NCI-H1436 (cell line): ENCODE data around the gene ADAMTS2.

Source experiments
- DNase-seq: peaks from one replicate; lab custom pipeline; 2025; lab: John Stamatoyannopoulos, UW

ADAMTS2 gene

DNA sequence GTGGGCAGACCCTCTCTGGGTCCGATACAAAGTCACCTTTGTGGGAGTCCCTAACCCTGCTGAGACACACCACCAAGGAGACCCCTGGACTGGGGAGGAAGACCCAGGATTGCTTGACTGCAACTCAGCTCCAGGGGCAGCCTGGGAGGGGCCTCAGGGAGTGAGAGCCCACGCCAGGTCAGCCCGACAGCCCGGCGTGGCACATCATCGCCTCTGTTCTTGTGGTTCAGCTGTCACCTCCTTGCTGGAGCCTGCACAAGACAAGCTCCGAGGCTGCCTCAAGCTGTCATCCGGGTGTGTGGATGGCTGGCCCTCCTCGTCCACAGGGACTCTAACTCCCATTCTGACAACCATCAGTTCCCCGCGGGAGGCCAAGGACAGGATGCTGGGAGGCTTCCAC, 151.5 kb downstream of the ADAMTS2 start:
- no peak for DNase-seq

DNA sequence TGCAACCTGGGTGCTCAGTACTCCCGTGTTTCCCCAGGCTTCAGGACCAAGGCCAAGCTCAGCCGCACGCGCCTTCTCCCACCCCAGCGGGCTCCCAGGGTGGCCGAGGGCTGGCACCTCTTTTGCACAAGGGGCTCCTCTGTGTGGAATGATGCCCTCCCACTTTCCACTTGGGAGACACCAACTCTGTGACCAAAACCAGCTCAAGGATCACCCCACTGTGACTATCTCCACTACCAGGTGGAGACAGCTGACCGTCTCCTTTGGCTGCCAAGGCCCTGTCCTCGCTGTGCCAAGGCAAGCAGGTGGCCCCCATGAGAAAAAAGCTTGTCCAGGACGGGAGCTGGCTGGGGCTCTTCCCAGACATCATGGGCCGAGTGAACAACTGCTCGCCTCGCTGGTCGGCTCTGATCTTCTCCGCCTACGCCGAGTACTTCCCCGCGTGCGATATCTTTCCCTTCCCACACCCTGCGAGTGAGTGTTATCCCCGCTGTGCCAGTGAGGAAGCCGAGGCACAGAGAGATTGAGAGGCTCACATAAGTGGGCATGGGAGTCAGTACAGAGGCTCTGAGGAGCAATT, 152.3 kb downstream of the ADAMTS2 start:
- no peak for DNase-seq

DNA sequence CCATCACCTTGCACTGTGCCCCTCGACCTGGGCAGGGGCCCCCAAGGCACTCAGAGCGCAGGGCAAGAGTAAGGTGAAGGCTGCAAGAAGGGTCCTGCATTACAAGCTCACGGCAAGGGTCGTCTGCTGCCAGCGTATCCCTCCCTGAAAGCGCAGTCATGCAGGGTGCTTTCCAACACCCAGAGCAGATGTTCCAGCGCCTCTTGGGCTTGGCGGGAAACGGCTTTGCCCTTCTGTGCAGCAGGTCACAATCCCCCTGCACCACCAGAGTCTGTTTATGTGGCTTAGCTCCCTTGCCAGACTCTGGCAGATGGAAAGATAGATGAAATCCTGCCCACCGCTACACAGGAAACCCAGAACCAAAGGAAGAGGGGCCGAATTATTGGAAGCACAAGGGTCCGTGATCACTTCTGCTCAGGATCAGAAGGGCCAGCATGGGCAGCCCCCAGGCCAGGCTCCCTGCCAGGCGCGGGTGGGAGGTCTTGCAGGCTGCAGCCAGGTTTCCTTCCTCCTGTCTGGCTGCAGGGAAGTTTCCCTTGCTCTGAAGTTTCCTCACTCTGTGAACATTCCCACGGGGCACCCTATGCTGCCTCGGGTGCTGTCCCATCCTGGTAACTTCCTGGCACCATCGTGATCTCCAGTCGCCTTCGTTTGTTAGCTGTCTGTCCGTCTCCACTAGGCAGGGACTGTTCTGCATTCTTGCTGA, 152.9 kb downstream of the ADAMTS2 start:
- DNase-seq = no peak

DNA sequence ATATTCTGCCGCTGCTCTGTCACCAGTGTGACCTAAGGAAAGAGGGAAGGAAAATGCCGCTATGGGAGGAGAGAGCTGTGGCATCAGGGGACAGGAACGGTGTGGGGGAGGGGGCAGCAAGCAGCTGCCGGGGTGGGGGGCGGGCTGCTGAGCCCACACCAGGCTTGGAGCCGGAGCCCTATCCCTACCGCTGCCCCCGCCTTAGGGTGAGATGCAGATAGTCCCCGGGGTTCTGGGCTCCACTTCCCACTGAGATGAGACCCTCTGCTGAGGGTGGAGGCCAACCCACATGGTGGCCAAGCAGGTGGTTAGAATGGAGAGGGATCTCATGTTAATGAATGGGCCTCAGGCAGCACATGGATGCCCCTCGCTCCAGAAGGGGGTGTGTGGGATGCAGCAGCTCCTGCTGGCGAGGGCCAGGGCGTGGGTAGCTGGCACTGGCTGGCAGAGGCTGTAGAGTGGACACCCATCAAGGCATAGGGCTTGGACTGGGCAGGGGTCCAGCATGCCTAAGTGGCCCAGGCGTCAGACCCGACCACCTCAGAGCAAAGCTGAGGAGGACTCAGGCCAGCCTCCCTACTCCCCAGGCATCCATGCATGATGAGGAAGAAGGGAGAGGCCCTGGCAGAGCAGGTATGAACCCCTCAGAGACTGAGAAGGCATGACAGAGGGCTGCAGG, 153.6 kb downstream of the ADAMTS2 start:
- no peak for DNase-seq

DNA sequence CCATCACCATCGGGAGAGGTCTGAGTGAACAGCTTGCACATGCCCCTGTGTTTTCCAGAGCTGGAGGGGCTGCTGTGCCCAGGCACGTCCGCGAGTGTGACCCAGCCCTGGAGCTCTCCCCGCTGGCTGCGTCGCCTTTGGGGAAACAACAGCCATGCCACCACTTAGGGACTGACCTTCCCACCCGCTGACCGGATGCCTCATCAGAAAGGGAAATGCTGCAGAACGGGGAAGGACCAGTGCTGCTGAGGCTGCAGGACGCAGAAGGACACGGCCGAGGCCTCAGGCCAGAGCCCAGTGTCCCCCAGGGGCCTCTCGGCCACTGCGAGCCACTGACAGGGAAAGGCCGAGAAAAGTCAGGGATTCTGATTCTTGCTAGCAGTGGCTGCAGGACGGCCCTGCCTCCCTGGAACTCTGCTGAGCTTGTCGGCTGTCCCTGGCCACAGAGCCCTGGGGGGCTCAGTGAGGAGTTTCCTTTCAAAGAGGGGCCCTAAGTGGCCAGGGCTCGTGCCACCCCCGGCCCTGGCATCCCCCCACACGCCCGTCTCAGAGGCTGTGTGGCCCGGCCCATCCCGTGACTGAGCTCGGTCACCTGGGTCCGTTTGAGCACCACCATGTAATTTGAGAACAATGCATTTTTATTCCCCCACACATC, 154.3 kb downstream of the ADAMTS2 start:
- DNase-seq = no peak

DNA sequence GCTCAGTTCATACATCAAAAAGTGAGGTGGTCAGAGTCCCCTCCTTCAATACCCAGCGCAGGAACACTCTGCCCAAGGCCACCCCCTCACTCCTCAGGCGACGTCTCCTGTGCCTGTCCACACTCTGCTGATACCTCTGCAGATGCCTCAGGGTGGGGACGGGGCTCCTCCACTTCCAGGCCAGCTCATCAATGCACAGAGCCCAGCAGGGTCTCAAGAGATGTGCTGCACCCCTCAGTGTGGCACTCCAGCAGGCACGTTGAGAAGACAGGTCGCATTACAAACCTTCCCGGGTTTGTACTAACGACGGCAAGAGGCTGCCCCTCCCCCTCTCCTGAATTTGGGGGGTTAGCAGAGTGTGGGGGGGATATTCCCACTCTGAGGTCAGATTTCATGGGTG, 156.6 kb downstream of the ADAMTS2 start:
- DNase-seq = no peak

DNA sequence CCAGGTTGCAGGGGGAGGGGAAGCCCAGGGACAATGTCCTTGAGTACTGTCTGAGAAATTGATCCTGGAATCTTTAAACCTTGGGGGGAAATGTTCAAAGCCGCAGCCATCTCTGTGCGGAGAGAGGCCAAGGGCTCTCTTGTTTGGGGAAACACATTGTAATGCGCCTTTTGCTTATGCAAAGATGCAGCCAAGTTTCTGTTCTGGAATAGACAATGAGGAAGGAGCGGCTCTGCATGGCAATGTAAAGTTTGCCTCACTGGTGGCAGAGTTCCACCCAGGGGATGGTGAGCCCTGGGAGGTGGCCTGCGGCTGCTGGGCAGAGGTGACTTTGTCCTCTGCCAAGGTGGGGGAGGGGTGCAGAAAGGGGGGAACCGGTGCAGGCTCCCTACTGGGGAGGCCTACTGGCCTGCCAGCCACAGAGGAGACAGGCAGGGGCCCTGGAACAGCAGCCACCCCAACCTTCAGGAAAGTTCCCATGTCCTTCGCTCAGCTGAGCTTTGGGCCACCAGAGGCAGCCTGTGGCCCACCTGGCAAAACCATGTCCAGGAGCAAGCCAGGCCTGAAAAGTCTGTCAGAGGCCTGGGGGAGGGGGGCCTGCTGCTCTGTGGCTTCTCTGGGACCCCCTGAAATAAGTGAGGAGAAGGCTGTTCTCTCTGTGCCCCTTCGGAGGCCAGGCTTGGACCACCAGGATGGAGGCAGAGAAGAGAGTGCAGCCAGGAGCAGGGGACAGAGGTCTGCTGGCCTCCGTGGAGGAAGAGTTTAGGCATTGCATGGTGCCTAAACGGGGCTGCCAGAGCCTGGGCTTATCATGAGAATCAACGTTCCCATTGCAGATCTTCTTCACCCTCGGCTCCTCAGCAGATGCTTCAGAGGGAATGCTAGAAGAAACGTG, 157.3 kb downstream of the ADAMTS2 start:
- DNase-seq = no peak

DNA sequence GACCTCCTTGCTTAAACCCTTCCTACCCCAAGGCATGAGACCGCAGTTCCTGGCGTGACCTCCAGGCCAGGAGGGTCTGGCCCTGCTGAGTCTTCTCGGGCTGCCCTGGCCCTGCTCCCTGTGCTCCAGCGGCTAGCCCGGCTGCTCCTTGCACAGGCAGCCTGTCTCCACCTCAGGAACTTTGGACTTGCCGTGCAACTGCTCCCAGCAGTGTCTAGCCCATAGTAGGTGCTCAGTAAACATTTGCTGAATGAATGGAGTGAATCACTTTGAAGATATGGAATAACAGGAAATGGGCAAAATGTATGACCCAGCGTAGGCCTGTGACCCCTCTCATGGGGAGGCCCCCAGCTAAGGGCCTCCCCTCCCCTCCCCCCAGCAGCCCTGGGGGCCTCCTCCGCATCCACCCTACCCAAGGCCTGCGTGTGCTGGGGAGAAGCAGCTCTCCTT, 158.0 kb downstream of the ADAMTS2 start:
- DNase-seq = no peak

DNA sequence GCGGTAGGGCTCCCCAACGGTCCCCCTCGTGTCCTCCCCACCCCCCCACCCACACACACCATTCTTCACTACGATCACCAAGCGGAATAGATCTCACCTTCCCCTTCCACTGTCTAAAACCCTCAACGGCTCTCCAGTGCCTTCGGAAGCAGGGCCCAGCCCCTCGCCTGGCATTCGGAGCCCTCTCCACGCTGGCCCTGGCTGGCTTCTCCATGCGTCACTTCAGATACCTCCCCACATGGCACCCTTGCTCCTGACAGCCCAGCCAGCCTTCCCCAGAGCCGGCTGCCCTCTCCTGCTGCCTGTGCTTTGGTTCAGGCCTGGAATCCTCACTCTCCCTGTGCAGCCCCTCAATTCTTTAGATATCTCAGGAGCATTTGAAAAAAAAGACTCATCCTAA, 158.5 kb downstream of the ADAMTS2 start:
- DNase-seq = no peak

DNA sequence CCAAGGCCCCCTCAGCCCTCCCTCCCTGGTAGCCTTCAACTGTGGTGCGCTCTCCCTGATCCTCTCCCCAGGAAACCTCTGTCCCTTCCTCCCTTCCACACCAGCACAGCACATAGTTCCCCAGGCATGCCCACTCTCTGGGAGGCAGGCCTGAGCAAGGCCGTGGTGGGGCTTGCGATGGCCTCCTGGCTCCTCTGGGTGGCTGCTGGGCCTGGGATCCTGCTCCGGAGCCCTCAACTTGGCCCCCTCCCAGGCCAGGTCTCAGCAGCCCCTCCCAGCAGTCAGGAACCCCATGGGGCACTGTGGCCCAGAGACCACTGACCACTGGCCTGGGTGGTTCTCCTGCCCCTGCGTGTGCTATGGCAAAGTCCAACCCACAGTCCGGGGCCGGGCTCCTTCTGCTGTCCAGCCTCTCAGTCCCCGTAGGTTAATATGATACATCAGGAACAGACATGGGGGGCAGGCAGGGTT, 159.3 kb downstream of the ADAMTS2 start:
- no peak for DNase-seq

DNA sequence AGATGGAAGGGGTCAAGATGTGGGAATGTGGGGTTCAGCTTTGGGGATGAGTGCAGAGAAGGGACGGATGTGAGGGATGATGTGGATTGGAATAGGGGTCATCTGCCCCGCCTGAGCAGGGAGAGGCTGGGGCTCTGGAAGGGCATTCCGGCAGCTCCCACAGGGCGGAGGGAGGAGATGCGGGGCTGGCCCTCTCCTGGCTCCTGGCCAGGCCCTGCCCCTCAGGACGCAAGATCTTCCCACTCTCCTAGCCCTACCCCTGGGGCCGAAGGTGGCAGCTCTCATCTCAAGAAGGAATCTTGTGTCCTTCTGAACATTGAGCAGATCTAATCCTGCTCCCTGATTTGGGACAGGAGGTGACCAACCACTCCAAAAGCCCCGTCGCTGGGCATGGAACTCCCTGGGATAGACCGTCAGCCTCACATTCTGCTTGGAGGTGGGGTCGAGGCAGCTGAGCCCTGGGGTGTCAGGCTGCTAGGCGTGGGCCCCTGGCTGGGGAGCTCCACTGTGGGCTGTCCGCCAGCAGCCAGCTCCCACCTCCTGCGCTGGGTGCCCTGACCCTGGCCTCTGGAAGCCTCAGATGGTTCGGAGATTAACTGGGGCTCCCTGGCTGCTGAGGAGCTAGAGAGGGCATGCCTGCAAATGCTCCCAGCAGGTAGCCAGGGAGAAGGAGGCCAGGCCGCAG, 159.9 kb downstream of the ADAMTS2 start:
- DNase-seq = no peak

DNA sequence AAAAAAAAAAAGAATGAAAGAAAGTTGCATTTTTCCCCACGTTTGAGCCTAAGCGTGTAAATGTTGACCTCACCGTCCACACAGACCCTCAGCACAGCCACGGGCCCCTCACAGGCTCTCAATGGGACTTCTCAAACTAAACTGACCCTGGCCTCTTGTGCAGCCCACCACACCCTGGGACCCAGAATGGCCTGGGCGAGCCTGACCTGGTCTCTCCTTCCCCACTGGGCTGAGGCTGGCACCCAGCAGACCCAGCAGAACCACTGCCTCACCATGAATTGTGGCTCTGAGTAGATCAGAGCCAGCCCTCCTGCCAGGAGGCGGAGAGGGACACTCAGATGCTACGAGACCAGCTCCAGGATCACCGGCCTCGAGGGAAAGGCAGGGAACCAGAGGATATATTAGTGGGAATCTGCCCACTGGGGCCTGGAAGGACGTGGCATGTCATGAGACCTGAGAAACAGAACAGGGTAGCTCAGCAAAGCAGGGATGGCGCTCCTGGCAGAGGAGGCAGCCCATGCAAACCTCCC, 160.7 kb downstream of the ADAMTS2 start:
- DNase-seq = no peak

DNA sequence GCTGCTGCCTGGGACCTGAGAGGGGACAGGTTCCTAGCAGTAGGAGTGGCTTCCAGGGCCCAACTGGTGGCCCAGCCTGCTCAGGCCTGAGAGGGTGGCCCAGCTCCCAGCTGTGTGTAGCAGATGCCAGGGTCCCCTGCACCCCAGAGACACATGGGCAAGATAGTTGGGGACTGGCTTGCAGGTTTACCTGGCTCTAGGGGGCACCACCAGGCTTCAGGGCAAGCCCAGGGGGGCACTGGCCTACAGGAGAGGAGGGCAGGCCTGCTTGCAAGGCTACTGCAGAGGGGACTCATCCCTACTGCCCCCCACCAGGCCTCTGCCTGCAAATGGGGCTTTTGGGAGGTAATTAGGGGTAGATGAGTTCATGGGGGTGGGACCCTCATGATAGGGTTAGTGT, 161.8 kb downstream of the ADAMTS2 start:
- no peak for DNase-seq

DNA sequence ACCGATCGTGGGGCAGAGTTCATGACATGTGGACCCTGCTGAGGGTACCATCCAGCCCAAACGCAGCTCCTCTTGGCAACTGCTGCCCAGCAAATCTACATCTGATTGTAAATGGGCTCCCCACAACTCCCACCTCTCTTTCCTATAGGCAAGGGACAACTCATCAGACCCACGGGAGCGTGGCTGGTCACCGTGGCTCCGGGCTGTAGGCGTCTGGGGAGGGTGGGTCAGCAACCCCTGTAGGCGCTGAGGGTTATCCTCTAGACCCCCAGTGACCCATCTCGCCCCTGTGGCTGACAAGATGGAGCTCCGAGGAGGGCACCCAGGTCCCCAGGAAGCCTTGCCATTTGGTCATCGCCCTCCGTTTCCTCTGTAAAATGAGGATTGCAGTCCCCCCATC, 162.7 kb downstream of the ADAMTS2 start:
- no peak for DNase-seq

DNA sequence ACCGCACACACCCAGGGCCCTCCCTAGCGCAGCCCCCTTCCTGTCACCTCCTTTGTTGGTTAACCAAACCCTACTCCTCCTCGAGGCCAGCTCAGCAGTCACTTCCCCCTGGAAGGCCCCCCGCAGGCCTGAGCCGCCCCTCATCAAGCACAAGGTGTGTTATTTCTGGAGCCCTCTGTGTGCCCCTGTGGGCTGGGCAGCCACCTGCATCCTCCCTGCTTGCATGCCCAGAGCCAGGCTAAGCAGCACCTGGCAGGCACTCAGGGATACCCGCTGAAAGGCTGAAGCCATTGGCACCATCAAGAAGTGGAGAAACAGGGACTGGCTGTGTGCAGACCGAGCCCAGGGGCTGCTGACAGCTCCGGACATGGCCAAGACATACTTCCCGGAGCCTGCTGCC, 163.3 kb downstream of the ADAMTS2 start:
- DNase-seq = no peak

DNA sequence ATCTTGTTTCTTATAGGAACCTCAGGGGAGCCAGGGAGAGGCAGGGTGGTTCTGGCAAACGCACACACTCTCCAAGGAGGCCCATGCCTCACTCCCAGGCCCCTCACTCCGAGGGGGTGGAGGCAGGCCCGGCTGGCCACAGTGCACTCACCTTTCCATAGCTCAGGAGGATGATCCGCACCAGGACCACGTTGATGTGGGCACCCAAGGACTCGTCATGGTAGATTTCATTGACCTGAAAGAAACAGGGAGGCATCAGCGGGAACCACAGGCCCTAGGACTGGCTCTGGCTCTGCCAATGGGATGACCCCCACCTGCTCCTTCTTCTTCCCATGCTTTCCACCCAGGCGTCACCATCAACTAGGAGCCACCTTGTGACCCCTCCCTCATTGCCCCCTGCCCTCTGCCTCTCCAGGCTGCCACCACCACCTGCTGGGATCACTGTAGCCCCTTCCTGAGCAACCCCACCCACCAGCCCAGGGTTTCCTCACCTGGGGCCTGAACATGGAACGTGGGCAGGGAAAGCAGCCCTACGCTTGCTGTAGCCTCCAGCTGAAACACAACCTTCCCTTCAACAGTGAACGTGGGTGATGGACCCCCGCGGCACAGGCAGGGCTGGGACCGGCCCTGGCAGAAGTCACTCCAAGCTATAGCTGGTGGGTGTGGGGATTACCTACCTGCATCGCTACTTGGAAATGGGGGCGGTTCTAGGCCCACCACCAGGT, 164.2 kb downstream of the ADAMTS2 start:
- DNase-seq = no peak

DNA sequence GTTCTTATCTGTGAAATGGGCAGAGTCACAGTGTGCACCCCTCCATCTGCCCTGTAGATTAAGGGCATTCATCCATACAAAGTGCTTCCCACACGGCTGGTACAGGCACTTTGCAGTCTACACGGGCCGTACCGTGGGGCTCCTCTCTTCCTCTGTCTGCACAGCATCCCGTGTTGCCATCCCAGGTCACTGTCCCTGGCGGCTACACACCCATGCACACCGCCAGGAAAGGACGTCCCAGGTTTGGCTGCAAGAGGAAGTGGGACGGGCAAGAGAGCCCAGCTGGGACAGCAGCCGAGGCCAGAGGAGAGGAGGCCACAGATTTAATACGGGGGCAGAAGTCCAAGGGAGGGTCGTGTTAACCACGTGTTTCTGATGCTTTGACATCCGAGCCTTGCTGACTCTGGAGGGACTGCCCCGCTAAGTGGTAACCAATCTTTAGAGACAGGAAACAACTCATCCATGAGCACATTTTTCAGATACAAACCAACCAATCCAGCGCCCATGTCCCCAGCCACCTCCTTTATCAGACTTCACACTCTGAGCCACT, 165.1 kb downstream of the ADAMTS2 start:
- DNase-seq = no peak

DNA sequence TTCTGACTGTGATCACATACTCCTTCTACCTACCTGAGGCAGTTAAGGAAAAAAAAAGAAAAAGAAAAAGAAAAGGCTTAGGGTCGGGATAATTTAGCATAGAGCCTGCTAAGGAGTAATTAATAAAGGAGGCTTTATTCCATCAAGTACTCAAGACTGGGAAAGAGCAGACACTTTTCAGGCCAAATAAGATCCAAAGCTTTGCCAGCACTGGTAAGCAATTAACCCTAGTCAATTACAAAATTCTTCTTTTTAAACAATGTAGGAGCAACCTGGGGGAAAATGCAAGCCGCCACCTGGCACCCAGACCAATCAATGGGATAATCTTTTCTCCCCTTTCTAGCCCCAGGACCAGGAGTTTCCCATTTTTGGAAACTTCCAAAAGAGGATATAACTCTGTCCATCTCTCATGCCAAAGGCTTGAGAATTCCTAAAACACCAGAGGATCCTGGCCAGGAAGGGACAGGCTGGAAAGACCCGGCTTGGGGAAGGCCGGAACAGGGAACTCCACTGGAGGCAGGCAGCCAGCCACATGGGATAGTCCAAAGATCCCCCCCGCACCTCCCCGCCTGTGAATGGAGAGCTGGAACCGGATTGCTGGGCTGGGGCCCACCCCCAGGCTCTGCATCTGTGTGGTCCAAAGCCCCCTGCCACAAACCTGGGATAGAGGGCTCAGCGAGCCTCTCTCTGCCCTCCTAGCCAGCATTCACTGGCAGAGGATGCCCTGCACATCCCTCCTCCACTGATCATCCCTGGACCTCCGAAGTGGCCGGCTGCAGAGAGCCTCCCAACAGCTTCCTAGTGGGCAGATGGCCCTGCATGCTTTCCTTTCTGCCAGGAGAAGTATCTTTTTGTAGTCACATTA, 167.3 kb downstream of the ADAMTS2 start:
- DNase-seq = no peak
